ENCODE measurements around the gene SAMMSON. TPM values are rescaled to one million over a fixed set of nuclear protein-coding genes. Genes with fewer than 3 reads are reported as not detected.

Gene SAMMSON
- total and polyA plus RNA-seq, 2 of the 4 experiments (the other 2 are of a cell fraction), result not detected

GRCh38 chr3:70067860-70068521 lies 68.5 kb downstream of the SAMMSON start:
- no peak for TF ChIP-seq MAZ (IDR thresholded peaks at IDR 0.05; ENCODE audit: borderline replicate concordance, low read depth, low read length)
- TF ChIP-seq MXI1 (IDR thresholded peaks at IDR 0.05; ENCODE audit: borderline replicate concordance, low read depth, low read length), result no peak
- TF ChIP-seq POLR2A (IDR thresholded peaks at IDR 0.05; ENCODE audit: low read depth, low read length), result no peak
- TF ChIP-seq SMC3 (IDR thresholded peaks at IDR 0.05; ENCODE audit: low read depth, low read length), result no peak
- TF ChIP-seq CEBPB (IDR thresholded peaks at IDR 0.05; ENCODE audit: low read depth, low read length), result no peak
- no TSS peak for BruUV-seq (replicated peaks)
- no peak overlapping the region for H3K56ac ChIP-seq (ENCODE audit: extremely low read depth, insufficient read depth, low read length)
- H2BK120ac ChIP-seq (ENCODE audit: low read depth, low read length), result no peak overlapping the region
- ATAC-seq (ENCODE audit: low read depth) (no peak), DNase-seq (peak; percentile 25)
- no peak overlapping the region for H2BK15ac ChIP-seq (ENCODE audit: low read depth, low read length)
- H2BK5ac ChIP-seq (ENCODE audit: low read depth, low read length, poor library complexity, severe bottlenecking), result no peak overlapping the region
- no CpG with 5 or more reads among the region's 7 CpGs for WGBS, 2 experiments (ENCODE audit: extremely low coverage in 2 of 2, insufficient read length in 1 of 2)
- no peaks in the 10 kb centered on the region for H3K4me1 ChIP-seq (ENCODE audit: control insufficient read depth, insufficient read depth, low read length)
- no peak overlapping the region for H4K5ac ChIP-seq (ENCODE audit: low read depth, low read length)
- no peak overlapping the region for H3K14ac ChIP-seq (replicated peaks; ENCODE audit: low read depth, low read length)
- no peak overlapping the region for H4K8ac ChIP-seq (ENCODE audit: low read depth in 2 of 2, low read length in 2 of 2)
- no peak overlapping the region for H2AFZ ChIP-seq (replicated peaks; ENCODE audit: low read length, poor library complexity)
- no peak overlapping the region for H2AK5ac ChIP-seq (ENCODE audit: low read depth, low read length)
- in situ Hi-C loops (cut with MboI; ENCODE audit: low sequenced_read_pairs) (loop anchor here (25.0 kb wide), 1 partner anchor 1594 kb away; no protein-coding TSS in a partner anchor), dilution Hi-C loops (cut with HindIII; ENCODE audit: low sequenced_read_pairs, unreplicated experiment) (no loop called here), intact Hi-C loops (cut with micrococcal nuclease) (loop anchor here (10.0 kb wide), 1 partner anchor 1237 kb away; no protein-coding TSS in a partner anchor)
- no peak overlapping the region for H3K18ac ChIP-seq (ENCODE audit: low read depth, low read length)
- no peak overlapping the region for H4K91ac ChIP-seq (ENCODE audit: insufficient read depth, low read depth, low read length)
- ChIA-PET POLR2A (ENCODE audit: unreplicated experiment) (no interaction called here), CTCF (interaction anchor here (1.2 kb wide), 1 partner anchor 290 kb away, joined by 3 read pairs; no protein-coding TSS in a partner anchor)
- no peak overlapping the region for H3K23ac ChIP-seq (ENCODE audit: low read depth, low read length)
- H3K9ac ChIP-seq (ENCODE audit: low read depth, low read length), result no peak overlapping the region
- H3K9me1 ChIP-seq (ENCODE audit: insufficient read depth, low read length), result no peaks in the 10 kb centered on the region
- H3K27me3 ChIP-seq (ENCODE audit: control insufficient read depth, insufficient read depth, low read length), result peaks cover 28% of the 10 kb centered on the region
- no peak overlapping the region for H3K4ac ChIP-seq (ENCODE audit: low read depth, low read length)
- no peak overlapping the region for H3K4me2 ChIP-seq (ENCODE audit: low read depth, low read length)
- no peak overlapping the region for H2AK9ac ChIP-seq (replicated peaks; ENCODE audit: low read depth, low read length, poor library complexity)
- no peak overlapping the region for H2BK20ac ChIP-seq (ENCODE audit: low read depth, low read length)
- H4K20me1 ChIP-seq (ENCODE audit: insufficient read depth, low read length), result no peaks in the 10 kb centered on the region
- H3K4me3 ChIP-seq (ENCODE audit: insufficient read depth, low read depth, low read length), result no peak overlapping the region
- H3K36me3 ChIP-seq (ENCODE audit: control insufficient read depth, insufficient read depth, low read length), result no peaks in the 10 kb centered on the region
- H3K27ac ChIP-seq (ENCODE audit: insufficient read depth, low read length), result no peak overlapping the region
- no peaks in the 10 kb centered on the region for H3K9me3 ChIP-seq (ENCODE audit: control insufficient read depth, insufficient read depth, low read length)
- no peaks in the 10 kb centered on the region for H3K79me1 ChIP-seq (ENCODE audit: low read depth in 1 of 2, low read length in 2 of 2)
